H1 (cell line): ENCODE measurements around the gene GNAL.

Experiments used
- CEBPB ChIP-seq: IDR thresholded peaks from 2 replicates; pipeline ENCODE4 v1.6.1; 2012; ENCODE audit warnings: low read depth, low read length
- EZH2 ChIP-seq: fragments of 200-600 bp; sonication (generic); IDR thresholded peaks from 2 replicates; pipeline ENCODE4 v1.7.1; 2012; ENCODE audit warnings: low read depth, mild to moderate bottlenecking, moderate library complexity, low read length, inconsistent platforms; ENCODE audit not compliant: severe bottlenecking
- FOSL1 ChIP-seq: IDR thresholded peaks from 2 replicates; pipeline ENCODE4 v1.6.1; 2011; ENCODE audit warnings: mild to moderate bottlenecking, low read depth, low read length, moderate library complexity; ENCODE audit not compliant: insufficient read depth
- JUND ChIP-seq: IDR thresholded peaks from 2 replicates; pipeline ENCODE4 v1.6.1; 2011; ENCODE audit warnings: mild to moderate bottlenecking, improper control_type of control experiment, low read length
- PHF8 ChIP-seq: fragments of 200-600 bp; sonication (generic); conservative IDR thresholded peaks from 2 replicates; pipeline ENCODE4 v1.7.1; 2012; ENCODE audit warnings: low read depth, mild to moderate bottlenecking, inconsistent platforms, low read length, moderate library complexity
- RAD21 ChIP-seq, 2 experiments: IDR thresholded peaks in 1 of 2; conservative IDR thresholded peaks in 1 of 2; 2 replicates each; pipeline ENCODE4 v1.6.1; 2011; ENCODE audit warnings: low read depth in 2 of 2, low read length in 2 of 2, improper control_type of control experiment in 1 of 2, inconsistent platforms in 1 of 2, mild to moderate bottlenecking in 1 of 2, moderate library complexity in 1 of 2
- RFX5 ChIP-seq: IDR thresholded peaks from 2 replicates; pipeline ENCODE4 v1.6.1; 2011; ENCODE audit warnings: low read depth, low read length, improper control_type of control experiment, borderline replicate concordance
- USF2 ChIP-seq: IDR thresholded peaks from 2 replicates; pipeline ENCODE4 v1.6.1; 2011; ENCODE audit warnings: low read length, improper control_type of control experiment

GRCh38 chr18:11689669-11690565 lies 853 bp downstream of the GNAL start:
- TF ChIP-seq RFX5 (no peak), USF2 (no peak), FOSL1 (no peak), RAD21 (IDR thresholded peaks at IDR 0.05 in 1 of 2, conservative IDR thresholded peaks at IDR 0.05 in 1 of 2; ENCODE audit: low read depth in 2 of 2, low read length in 2 of 2) (no peak), PHF8 (0 out of 2 replicates have a peak, but pooled peaks have one; percentile 36), CEBPB (no peak), JUND (no peak), EZH2 (no peak)
